ENCODE measurements around the gene ADH7.

- TF ChIP-seq POLR2AphosphoS5 (IDR thresholded peaks at IDR 0.05; ENCODE audit: low read depth, low read length) (no peak), SIN3A (IDR thresholded peaks at IDR 0.05; ENCODE audit: borderline replicate concordance, insufficient read depth, low read length) (no peak)
Measured at GRCh38 chr4:99457676-99458075, 22.5 kb upstream of the ADH7 start.
